GM19452 (cell line): ENCODE measurements around the gene RHOT2.

Experiments used
- ATAC-seq: cut with Tn5 transposase; IDR thresholded peaks from one replicate; pipeline ENCODE4 v1.9.1; 2021; ENCODE audit not compliant: unreplicated experiment

Gene RHOT2

GRCh38 chr16:632486-633335, 35.2 kb upstream of the RHOT2 start:
- no peak for ATAC-seq

GRCh38 chr16:633336-634050, 34.4 kb upstream of the RHOT2 start:
- ATAC-seq: no peak

- no peak for ATAC-seq
These were observed 33.8 kb upstream of the RHOT2 start for GRCh38 chr16:634051-634670.

GRCh38 chr16:634996-635395, 32.9 kb upstream of the RHOT2 start:
- no peak for ATAC-seq

- ATAC-seq: peak; percentile 10
These were observed 32.2 kb upstream of the RHOT2 start for GRCh38 chr16:635573-636205.

- ATAC-seq: peak; percentile 74
These were observed 31.5 kb upstream of the RHOT2 start, which contains the start of gene METTL26 for GRCh38 chr16:636206-637080. Gene METTL26, minus strand, starts transcription at chr16:636305. Its CDS starts 15 bp downstream, at chr16:636290.

GRCh38 chr16:637081-638018, 30.6 kb upstream of the RHOT2 start:
- ATAC-seq: no peak

GRCh38 chr16:638034-638543, 29.8 kb upstream of the RHOT2 start:
- ATAC-seq: no peak

GRCh38 chr16:638836-639235, 29.1 kb upstream of the RHOT2 start:
- no peak for ATAC-seq

GRCh38 chr16:640614-641013, 27.3 kb upstream of the RHOT2 start:
- no peak for ATAC-seq

- ATAC-seq: peak; percentile 47
These were observed 26.4 kb upstream of the RHOT2 start, which contains the start of gene MCRIP2 for GRCh38 chr16:641326-642188. Gene MCRIP2, plus strand, starts transcription at chr16:641828. Its CDS starts 164 bp downstream, at chr16:641992.

- ATAC-seq: peak; percentile 32
These were observed 25.5 kb upstream of the RHOT2 start for GRCh38 chr16:642189-643049.

GRCh38 chr16:643050-643368, 24.9 kb upstream of the RHOT2 start:
- no peak for ATAC-seq

- ATAC-seq: no peak
These were observed 23.4 kb upstream of the RHOT2 start for GRCh38 chr16:644556-644955.

GRCh38 chr16:645852-646678, 21.9 kb upstream of the RHOT2 start:
- ATAC-seq: no peak

GRCh38 chr16:646679-647172, 21.2 kb upstream of the RHOT2 start:
- no peak for ATAC-seq
